ENCODE data around the gene SAFB. TPM values are rescaled to one million over a fixed set of nuclear protein-coding genes. Genes with fewer than 3 reads are reported as not detected.

SAFB gene
- total RNA-seq, 1 donor from 2014 or later: 65.1 TPM

- Mint-ChIP-seq H3K9me3 (ENCODE audit: unreplicated experiment) (no peaks in the 10 kb centered on the region), H3K27ac (ENCODE audit: unreplicated experiment) (no peak overlapping the region), H3K4me3 (ENCODE audit: unreplicated experiment) (no peak overlapping the region), H3K4me1 (ENCODE audit: low read depth, unreplicated experiment) (peaks cover 8% of the 10 kb centered on the region), H3K27me3 (ENCODE audit: low read depth, unreplicated experiment) (no peaks in the 10 kb centered on the region), H3K36me3 (ENCODE audit: low read depth, unreplicated experiment) (peaks cover 32% of the 10 kb centered on the region)
- no peak for FAIRE-seq
- Histone ChIP-seq H3K4me1 (ENCODE audit: insufficient read depth, low read length) (peaks cover 32% of the 10 kb centered on the region), H4K20me1 (ENCODE audit: insufficient read depth, low read length) (peaks cover 76% of the 10 kb centered on the region), H3K27ac (ENCODE audit: low read depth, low read length) (no peak overlapping the region), H3K36me3 (ENCODE audit: insufficient read depth, low read length) (peaks cover 35% of the 10 kb centered on the region), H3K9ac (ENCODE audit: low read length) (no peak overlapping the region), H3K79me2 (ENCODE audit: insufficient read depth, low read length) (no peaks in the 10 kb centered on the region), H3K4me2 (ENCODE audit: low read length) (no peak overlapping the region), H2AFZ (ENCODE audit: low read depth, low read length) (no peak overlapping the region), H3K4me3 (ENCODE audit: insufficient read depth, low read depth, low read length) (no peak overlapping the region), H3K9me3 (ENCODE audit: insufficient read depth, low read depth, low read length) (no peaks in the 10 kb centered on the region), H3K27me3 (ENCODE audit: insufficient read depth, low read length) (no peaks in the 10 kb centered on the region)
- TF ChIP-seq EZH2 (IDR thresholded peaks at IDR 0.05; ENCODE audit: insufficient read depth, low read length): no peak
- TF ChIP-seq, protein P1, sequence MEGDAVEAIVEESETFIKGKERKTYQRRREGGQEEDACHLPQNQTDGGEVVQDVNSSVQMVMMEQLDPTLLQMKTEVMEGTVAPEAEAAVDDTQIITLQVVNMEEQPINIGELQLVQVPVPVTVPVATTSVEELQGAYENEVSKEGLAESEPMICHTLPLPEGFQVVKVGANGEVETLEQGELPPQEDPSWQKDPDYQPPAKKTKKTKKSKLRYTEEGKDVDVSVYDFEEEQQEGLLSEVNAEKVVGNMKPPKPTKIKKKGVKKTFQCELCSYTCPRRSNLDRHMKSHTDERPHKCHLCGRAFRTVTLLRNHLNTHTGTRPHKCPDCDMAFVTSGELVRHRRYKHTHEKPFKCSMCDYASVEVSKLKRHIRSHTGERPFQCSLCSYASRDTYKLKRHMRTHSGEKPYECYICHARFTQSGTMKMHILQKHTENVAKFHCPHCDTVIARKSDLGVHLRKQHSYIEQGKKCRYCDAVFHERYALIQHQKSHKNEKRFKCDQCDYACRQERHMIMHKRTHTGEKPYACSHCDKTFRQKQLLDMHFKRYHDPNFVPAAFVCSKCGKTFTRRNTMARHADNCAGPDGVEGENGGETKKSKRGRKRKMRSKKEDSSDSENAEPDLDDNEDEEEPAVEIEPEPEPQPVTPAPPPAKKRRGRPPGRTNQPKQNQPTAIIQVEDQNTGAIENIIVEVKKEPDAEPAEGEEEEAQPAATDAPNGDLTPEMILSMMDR (IDR thresholded peaks at IDR 0.05; ENCODE audit: insufficient read depth, low read depth, low read length): no peak
- no peak for DNase-seq (ENCODE audit: low read depth)
Measured at GRCh38 chr19:5590151-5590864, 32.6 kb upstream of the SAFB start.

GRCh38 chr19:5590865-5591154, 32.1 kb upstream of the SAFB start:
- Histone ChIP-seq H3K36me3 (ENCODE audit: insufficient read depth, low read length) (peaks cover 38% of the 10 kb centered on the region), H3K4me2 (ENCODE audit: low read length) (no peak overlapping the region), H3K9ac (ENCODE audit: low read length) (no peak overlapping the region), H2AFZ (ENCODE audit: low read depth, low read length) (no peak overlapping the region), H3K79me2 (ENCODE audit: insufficient read depth, low read length) (no peaks in the 10 kb centered on the region), H3K9me3 (ENCODE audit: insufficient read depth, low read depth, low read length) (no peaks in the 10 kb centered on the region), H4K20me1 (ENCODE audit: insufficient read depth, low read length) (peaks cover 76% of the 10 kb centered on the region), H3K27ac (ENCODE audit: low read depth, low read length) (no peak overlapping the region), H3K4me3 (ENCODE audit: insufficient read depth, low read depth, low read length) (no peak overlapping the region), H3K27me3 (ENCODE audit: insufficient read depth, low read length) (no peaks in the 10 kb centered on the region), H3K4me1 (ENCODE audit: insufficient read depth, low read length) (peaks cover 27% of the 10 kb centered on the region)
- TF ChIP-seq, protein P1 (IDR thresholded peaks at IDR 0.05; ENCODE audit: insufficient read depth, low read depth, low read length): no peak
- no peak for TF ChIP-seq EZH2 (IDR thresholded peaks at IDR 0.05; ENCODE audit: insufficient read depth, low read length)
- no peak overlapping the region for H3K4me3 Mint-ChIP-seq (ENCODE audit: unreplicated experiment)
- no peak for FAIRE-seq
- DNase-seq (ENCODE audit: low read depth): no peak
- no peak overlapping the region for H3K27ac Mint-ChIP-seq (ENCODE audit: unreplicated experiment)
- H3K36me3 Mint-ChIP-seq (ENCODE audit: low read depth, unreplicated experiment): peaks cover 29% of the 10 kb centered on the region
- peaks cover 4% of the 10 kb centered on the region for H3K4me1 Mint-ChIP-seq (ENCODE audit: low read depth, unreplicated experiment)
- H3K27me3 Mint-ChIP-seq (ENCODE audit: low read depth, unreplicated experiment): no peaks in the 10 kb centered on the region
- no peaks in the 10 kb centered on the region for H3K9me3 Mint-ChIP-seq (ENCODE audit: unreplicated experiment)

DNA sequence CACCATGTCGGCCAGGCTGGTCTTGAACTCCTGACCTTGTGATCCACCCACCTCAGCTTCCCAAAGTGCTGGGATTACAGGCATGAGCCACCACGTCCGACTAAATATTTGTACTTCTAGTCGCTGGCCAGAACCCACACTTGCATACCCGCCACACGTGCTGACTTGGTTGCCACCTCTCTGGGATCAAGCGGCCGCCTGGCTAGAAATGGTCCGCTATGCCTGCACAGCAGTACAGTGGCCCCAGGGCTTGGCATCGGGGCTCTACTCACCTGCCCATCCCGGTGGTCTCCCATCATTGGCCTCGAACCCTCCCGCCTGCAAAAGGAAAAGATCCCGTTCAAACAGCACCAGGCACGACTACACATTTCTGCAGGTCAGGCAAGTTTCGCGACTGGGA, 31.4 kb upstream of the SAFB start:
- no peak overlapping the region for H3K4me2 ChIP-seq (ENCODE audit: low read length)
- no peaks in the 10 kb centered on the region for H3K27me3 ChIP-seq (ENCODE audit: insufficient read depth, low read length)
- H3K36me3 Mint-ChIP-seq (ENCODE audit: low read depth, unreplicated experiment): peaks cover 31% of the 10 kb centered on the region
- no peaks in the 10 kb centered on the region for H3K9me3 Mint-ChIP-seq (ENCODE audit: unreplicated experiment)
- peaks cover 75% of the 10 kb centered on the region for H4K20me1 ChIP-seq (ENCODE audit: insufficient read depth, low read length)
- no peaks in the 10 kb centered on the region for H3K9me3 ChIP-seq (ENCODE audit: insufficient read depth, low read depth, low read length)
- no peak overlapping the region for H2AFZ ChIP-seq (ENCODE audit: low read depth, low read length)
- no peaks in the 10 kb centered on the region for H3K27me3 Mint-ChIP-seq (ENCODE audit: low read depth, unreplicated experiment)
- H3K4me3 Mint-ChIP-seq (ENCODE audit: unreplicated experiment): no peak overlapping the region
- no peak for DNase-seq (ENCODE audit: low read depth)
- no peak for FAIRE-seq
- no peak overlapping the region for H3K27ac Mint-ChIP-seq (ENCODE audit: unreplicated experiment)
- H3K36me3 ChIP-seq (ENCODE audit: insufficient read depth, low read length): peaks cover 43% of the 10 kb centered on the region
- H3K4me3 ChIP-seq (ENCODE audit: insufficient read depth, low read depth, low read length): no peak overlapping the region
- TF ChIP-seq, protein P1 (IDR thresholded peaks at IDR 0.05; ENCODE audit: insufficient read depth, low read depth, low read length): no peak
- TF ChIP-seq EZH2 (IDR thresholded peaks at IDR 0.05; ENCODE audit: insufficient read depth, low read length): no peak
- no peak overlapping the region for H3K27ac ChIP-seq (ENCODE audit: low read depth, low read length)
- H3K79me2 ChIP-seq (ENCODE audit: insufficient read depth, low read length): no peaks in the 10 kb centered on the region
- H3K4me1 ChIP-seq (ENCODE audit: insufficient read depth, low read length): peaks cover 20% of the 10 kb centered on the region
- H3K4me1 Mint-ChIP-seq (ENCODE audit: low read depth, unreplicated experiment): peaks cover 3% of the 10 kb centered on the region
- no peak overlapping the region for H3K9ac ChIP-seq (ENCODE audit: low read length)

Measured in astrocyte (in vitro differentiated cells and primary cell).